BJ (cell line): Measurements from ENCODE around the gene RSPH1. TPM values are rescaled to one million over a fixed set of nuclear protein-coding genes. Genes with fewer than 3 reads are reported as not detected.

Experiments used
- CTCF ChIA-PET: fragments of 350-600 bp; formaldehyde crosslinking; extraction: SDS; loops from one replicate; lab custom pipeline; 2021; ENCODE audit warnings: antibody characterized with exemption, inconsistent platforms; lab: Yijun Ruan, JAX
- POLR2A ChIA-PET: fragments of 300-600 bp; sonication (Branson Sonifier 250); formaldehyde crosslinking; extraction: SDS; loops from one replicate; lab custom pipeline; 2021; ENCODE audit warnings: antibody characterized with exemption; lab: Charles Lee
- DNase-seq: peaks from one replicate; pipeline ENCODE4 v3.0.0-alpha.2; 2011; ENCODE audit warnings: low read depth
- H3K27me3 ChIP-seq: 2 replicates; pipeline ENCODE4 v1.6.0; 2011; ENCODE audit warnings: low read length; ENCODE audit not compliant: control insufficient read depth, insufficient read depth
- H3K36me3 ChIP-seq: 2 replicates; pipeline ENCODE4 v1.5.1; 2011; ENCODE audit warnings: low read length; ENCODE audit not compliant: control insufficient read depth, insufficient read depth
- H3K4me3 ChIP-seq: 2 replicates; pipeline ENCODE4 v1.5.1; 2011; ENCODE audit warnings: low read depth, mild to moderate bottlenecking, control low read depth, low read length
- polyA plus RNA-seq: library from polyadenylated mRNA; depleted of rRNA; stranded (reverse); fragments of >200 nt; gene quantifications from 2 replicates; pipeline ENCODE4 v1.2.3, GENCODE V29; 2011
- TF ChIP-seq, protein P1 (sequence below): IDR thresholded peaks from 2 replicates; pipeline ENCODE4 v1.5.1; 2011; ENCODE audit warnings: low read depth, mild to moderate bottlenecking, control low read depth, inconsistent platforms, low read length, moderate library complexity; ENCODE audit not compliant: insufficient read depth

Gene RSPH1
- polyA plus RNA-seq, 1 experiment, result 0.11 TPM

DNA sequence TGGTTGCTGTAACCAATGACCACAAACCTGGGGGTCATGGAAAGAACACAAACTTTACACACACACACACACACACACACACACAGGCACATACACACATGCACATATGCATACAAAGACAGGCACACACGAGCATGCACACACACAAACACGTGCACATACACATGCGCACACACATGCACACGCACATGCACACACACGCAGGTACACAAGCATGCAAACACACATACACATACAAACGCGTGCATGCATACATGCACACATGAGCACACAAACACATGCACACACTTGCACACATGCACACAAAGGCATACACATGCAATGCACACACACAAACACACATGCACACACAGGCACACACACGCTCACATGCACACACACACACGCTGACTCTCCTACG lies 48.3 kb downstream of the RSPH1 start:
- TF ChIP-seq, protein P1, sequence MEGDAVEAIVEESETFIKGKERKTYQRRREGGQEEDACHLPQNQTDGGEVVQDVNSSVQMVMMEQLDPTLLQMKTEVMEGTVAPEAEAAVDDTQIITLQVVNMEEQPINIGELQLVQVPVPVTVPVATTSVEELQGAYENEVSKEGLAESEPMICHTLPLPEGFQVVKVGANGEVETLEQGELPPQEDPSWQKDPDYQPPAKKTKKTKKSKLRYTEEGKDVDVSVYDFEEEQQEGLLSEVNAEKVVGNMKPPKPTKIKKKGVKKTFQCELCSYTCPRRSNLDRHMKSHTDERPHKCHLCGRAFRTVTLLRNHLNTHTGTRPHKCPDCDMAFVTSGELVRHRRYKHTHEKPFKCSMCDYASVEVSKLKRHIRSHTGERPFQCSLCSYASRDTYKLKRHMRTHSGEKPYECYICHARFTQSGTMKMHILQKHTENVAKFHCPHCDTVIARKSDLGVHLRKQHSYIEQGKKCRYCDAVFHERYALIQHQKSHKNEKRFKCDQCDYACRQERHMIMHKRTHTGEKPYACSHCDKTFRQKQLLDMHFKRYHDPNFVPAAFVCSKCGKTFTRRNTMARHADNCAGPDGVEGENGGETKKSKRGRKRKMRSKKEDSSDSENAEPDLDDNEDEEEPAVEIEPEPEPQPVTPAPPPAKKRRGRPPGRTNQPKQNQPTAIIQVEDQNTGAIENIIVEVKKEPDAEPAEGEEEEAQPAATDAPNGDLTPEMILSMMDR, result no peak
- Histone ChIP-seq H3K36me3 (no peaks in the 10 kb centered on the region), H3K27me3 (no peaks in the 10 kb centered on the region), H3K4me3 (no peak overlapping the region)
- DNase-seq, result no peak
- ChIA-PET CTCF (no interaction called here), POLR2A (no interaction called here)

GRCh38 chr21:42447182-42447581 lies 48.8 kb downstream of the RSPH1 start:
- TF ChIP-seq, protein P1, result no peak
- no peaks in the 10 kb centered on the region for H3K36me3 ChIP-seq
- H3K27me3 ChIP-seq, result no peaks in the 10 kb centered on the region
- ChIA-PET CTCF (no interaction called here), POLR2A (no interaction called here)
- H3K4me3 ChIP-seq, result no peak overlapping the region
- DNase-seq, result no peak

- CTCF ChIA-PET, result no interaction called here
- POLR2A ChIA-PET, result no interaction called here
Observed at GRCh38 chr21:42446531-42446930, 49.5 kb downstream of the RSPH1 start.

GRCh38 chr21:42445311-42445710 lies 50.7 kb downstream of the RSPH1 start:
- TF ChIP-seq, protein P1, result no peak
- Histone ChIP-seq H3K36me3 (no peaks in the 10 kb centered on the region), H3K4me3 (no peak overlapping the region), H3K27me3 (no peaks in the 10 kb centered on the region)
- CTCF ChIA-PET, result no interaction called here
- POLR2A ChIA-PET, result no interaction called here
- DNase-seq, result no peak

More at GRCh38 chr21:42446531-42446930, 49.5 kb downstream of the RSPH1 start:
- Histone ChIP-seq H3K36me3 (no peaks in the 10 kb centered on the region), H3K4me3 (no peak overlapping the region), H3K27me3 (no peaks in the 10 kb centered on the region)
- TF ChIP-seq, protein P1, result no peak
- DNase-seq, result no peak

DNA sequence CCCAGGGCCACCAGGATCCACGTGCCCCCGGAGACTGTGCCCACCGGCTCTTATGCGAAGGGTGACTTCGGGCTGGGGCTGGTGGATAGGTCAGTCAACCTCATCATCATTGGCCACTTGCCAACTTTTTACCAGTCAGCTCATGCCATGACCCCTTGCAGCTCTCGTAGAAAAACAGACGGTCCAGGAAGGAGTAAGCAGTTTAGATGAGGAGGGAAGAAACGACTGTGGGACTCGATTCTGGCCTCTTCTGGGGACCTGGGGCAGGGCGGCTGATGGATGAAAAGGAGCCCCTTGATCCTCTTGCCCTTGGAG lies 51.3 kb downstream of the RSPH1 start:
- Histone ChIP-seq H3K4me3 (no peak overlapping the region), H3K27me3 (no peaks in the 10 kb centered on the region), H3K36me3 (no peaks in the 10 kb centered on the region)
- POLR2A ChIA-PET, result no interaction called here
- CTCF ChIA-PET, result no interaction called here
- DNase-seq, result no peak
- TF ChIP-seq, protein P1, result no peak
